Activated CD8-positive, alpha-beta memory T cell treated with anti-CD3 and anti-CD28 coated beads, Interleukin-2, amount 50 U/mL, for 1 hour (primary cell): Measurements from ENCODE around the gene DNAH8.
"Not testable (repeated sequence)": the region's sequence is repeated elsewhere in the genome, so short reads cannot be mapped to it uniquely, and the experiment has no call there.

ENCODE experiments used
- DNase-seq: peaks from one replicate; pipeline ENCODE4 v3.0.0-alpha.2; 2020; ENCODE audit errors: extremely low read depth

DNAH8 gene

GRCh38 chr6:38843798-38844197 lies 128.7 kb downstream of the DNAH8 start:
- no peak for DNase-seq

- no peak for DNase-seq
These were observed 130.8 kb downstream of the DNAH8 start for GRCh38 chr6:38845931-38846330.

DNA sequence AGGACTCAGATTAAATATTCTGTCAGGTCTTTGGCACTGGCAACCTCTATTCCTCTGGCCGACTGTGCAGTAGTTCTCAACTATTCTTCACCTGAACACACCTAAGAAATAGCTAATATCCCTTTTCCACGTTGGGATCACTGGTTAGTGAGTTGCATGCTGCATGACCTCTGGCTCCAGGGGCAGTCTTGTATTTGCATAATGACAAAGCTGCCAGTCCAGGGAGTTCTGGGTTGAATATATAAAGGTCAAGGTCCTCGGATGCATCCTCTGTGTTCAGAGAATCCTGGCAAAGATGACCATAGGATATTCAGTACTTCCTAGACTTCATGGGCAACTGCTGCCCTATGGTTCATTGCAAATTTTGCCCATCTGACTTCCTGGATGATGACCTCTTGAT lies 131.2 kb downstream of the DNAH8 start:
- no peak for DNase-seq

- DNase-seq = no peak
These were observed 131.7 kb downstream of the DNAH8 start for GRCh38 chr6:38846844-38847243.

GRCh38 chr6:38847497-38847896 lies 132.4 kb downstream of the DNAH8 start:
- DNase-seq = no peak

DNA sequence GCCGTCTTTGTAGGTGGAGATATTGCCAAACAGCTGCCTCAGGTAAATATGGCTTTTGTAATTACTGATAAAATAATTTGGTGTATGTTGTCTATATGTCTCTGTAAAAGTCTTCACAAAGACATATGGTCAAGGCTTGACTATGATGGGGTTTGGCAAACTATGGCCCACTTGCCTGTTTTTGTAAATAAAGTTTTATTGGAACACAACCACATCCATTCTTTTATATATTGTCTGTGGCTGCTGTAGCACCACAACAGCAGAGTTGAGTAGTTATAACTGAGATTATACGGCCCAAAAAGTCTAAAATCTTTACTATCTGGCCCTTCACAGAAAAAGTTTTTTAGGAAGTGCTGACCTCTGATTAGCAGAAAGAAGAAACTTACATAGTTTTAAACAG lies 133.6 kb downstream of the DNAH8 start:
- DNase-seq = no peak

GRCh38 chr6:38852215-38852614 lies 137.1 kb downstream of the DNAH8 start:
- no peak for DNase-seq

DNA sequence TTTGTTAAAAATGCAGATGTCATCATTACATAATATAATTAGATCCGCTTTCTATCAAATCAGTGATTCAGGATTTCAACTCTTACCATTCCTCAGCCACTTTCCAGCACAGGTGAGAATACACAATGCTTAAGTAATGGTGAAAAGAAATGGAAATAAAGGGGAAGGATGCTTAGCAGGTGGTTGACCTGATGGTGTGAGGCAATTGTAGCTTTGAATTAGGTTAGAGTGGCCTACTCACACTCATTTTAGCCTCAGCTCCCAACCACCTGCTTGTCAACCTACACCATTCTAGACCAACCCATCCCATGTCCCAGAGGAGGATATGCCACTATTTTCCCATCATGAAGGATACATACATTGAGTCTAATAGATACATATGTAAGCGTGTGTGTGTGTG lies 138.1 kb downstream of the DNAH8 start:
- no peak for DNase-seq

DNA sequence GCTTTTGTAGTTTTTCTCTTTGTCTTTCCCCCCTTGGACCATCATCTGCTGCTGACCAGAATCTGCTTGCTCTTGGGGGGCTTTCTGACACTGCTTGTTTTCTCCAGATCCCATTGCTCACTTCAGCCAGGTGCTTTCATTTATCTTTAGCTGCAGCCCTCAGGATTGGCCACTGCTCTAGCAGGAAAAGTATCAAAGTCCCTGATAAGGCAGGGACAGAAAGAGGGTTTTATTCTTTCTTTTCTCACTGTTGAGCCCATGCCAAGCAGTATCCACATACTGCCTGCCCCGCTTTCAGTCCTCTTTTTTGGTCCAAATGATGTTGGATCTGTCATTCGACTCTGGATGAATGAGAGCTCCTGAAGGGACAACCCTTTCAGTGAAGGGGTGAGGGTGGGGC lies 141.4 kb downstream of the DNAH8 start:
- DNase-seq = no peak

DNA sequence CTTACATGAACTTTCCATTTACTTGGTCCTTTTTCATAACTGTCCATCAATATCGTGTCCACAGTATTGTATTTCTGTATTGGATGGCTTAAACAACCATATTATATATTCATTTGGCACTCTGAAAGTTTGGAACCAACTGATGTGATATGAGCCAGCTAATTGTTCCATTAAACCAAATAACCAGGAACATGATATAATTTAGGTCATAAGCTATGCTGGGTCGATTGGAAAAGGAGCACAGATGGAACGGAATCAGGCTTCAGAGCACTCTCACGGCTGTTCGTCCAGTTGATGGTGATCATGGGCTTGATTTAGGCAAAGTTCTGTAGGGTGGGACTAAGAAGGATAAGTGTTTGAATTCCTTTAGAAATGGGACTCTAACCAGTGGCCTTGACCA lies 142.7 kb downstream of the DNAH8 start:
- no peak for DNase-seq

GRCh38 chr6:38860041-38860440 lies 144.9 kb downstream of the DNAH8 start:
- DNase-seq = no peak

- no peak for DNase-seq
These were observed 146.9 kb downstream of the DNAH8 start for GRCh38 chr6:38861926-38862401.

GRCh38 chr6:38865521-38866174 lies 150.5 kb downstream of the DNAH8 start:
- no peak for DNase-seq

DNA sequence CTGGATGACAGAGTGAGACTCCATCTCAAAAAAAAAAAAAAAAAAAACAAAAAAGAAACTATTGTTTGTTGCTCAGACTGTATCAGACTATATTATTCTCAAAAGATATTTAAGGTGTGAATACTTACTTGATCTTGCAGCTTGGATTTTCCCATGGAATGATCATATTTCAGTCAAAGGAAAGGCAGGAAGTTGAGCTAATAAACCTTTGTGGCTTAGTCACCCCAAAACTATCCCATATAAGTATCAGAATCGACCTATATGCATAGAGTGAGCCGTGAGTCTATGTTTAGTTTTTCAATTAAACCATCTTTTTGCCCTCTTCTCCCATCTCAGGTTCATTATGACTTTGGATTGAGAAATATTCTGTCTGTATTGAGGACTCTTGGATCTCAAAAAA lies 152.6 kb downstream of the DNAH8 start:
- DNase-seq = no peak

- no peak for DNase-seq
These were observed 156.8 kb downstream of the DNAH8 start for GRCh38 chr6:38871741-38872568.

DNA sequence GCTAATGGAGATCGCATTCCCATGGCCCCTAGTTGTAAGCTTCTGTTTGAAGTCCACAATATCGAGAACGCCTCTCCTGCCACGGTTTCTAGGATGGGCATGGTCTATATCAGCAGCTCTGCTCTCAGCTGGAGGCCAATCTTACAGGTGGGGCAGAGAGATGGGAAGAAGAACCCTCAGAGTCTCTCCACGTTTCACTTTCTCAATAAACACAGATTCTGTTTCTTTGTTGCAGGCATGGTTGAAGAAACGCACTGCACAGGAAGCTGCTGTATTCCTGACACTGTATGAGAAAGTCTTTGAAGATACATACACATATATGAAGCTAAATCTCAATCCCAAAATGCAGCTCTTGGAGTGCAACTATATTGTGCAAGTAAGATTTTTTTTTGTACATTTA lies 157.9 kb downstream of the DNAH8 start:
- DNase-seq = no peak

DNA sequence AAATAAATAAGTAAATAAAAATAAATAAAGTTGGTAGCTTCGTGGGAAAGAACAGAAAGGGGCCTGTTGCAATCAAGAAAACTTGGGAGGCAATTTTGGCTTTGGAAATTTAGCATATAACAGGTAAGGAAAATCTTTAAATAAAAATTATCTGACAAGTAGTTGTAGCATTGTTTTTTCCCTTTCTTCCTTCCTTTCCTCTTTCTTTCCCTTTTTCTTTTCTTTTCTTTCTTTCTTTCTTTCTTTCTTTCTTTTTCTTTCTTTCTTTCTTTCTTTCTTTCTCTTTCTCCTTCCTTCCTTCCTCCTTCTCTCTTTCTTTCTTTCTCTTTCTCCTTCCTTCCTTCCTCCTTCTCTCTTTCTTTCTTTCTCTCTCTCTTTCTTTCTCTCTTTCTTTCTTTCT lies 158.7 kb downstream of the DNAH8 start:
- not testable (repeated sequence) for DNase-seq

DNA sequence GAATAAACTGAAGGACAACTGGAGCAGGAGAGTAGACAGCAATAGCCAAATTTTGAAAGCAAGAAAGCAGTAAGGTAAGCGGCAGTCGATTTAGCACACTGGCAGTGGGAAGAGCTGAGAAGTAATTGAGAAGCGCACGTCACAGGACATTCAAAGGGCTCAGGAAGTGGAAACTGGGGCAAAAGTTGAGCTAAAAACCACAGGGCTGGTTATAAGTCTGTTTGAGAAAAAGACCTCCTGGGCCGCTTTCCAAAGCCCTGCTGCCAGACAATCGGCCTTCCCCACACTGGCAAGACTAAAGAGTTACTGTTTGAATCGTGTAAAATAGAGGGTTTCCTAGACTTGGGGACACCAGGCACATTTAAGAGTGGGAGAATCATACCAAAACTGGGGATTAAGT lies 161.4 kb downstream of the DNAH8 start:
- DNase-seq = no peak

GRCh38 chr6:38877721-38878120 lies 162.6 kb downstream of the DNAH8 start:
- DNase-seq = no peak

DNA sequence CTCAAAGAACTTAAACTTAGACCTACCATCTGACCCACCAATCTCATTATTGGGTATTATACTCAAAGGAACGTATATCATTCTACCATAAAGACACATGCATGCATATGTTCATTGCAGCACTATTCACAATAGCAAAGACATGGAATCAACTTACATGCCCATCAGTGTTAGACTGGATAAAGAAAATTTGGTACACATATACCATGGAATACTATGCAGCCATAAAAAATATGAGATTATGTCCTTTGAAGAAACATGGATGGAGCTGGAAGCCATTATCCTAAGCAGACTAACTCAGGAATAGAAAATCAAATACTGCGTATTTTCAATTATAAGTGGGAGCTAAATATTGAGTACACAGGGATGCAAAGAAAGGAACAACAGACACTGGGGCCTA lies 167.0 kb downstream of the DNAH8 start:
- DNase-seq = no peak

GRCh38 chr6:38897507-38897906 lies 182.4 kb downstream of the DNAH8 start:
- no peak for DNase-seq

- DNase-seq = no peak
These were observed 186.9 kb downstream of the DNAH8 start for GRCh38 chr6:38901802-38902522.

- no peak for DNase-seq
These were observed 191.5 kb downstream of the DNAH8 start for GRCh38 chr6:38906582-38906981.
